ENCODE measurements around the gene SAMD8.

GRCh38 chr10:75165684-75166622 is 54.5 kb downstream of the SAMD8 start:
- TF ChIP-seq CTCF (IDR thresholded peaks at IDR 0.05) (no peak), POLR2AphosphoS5 (IDR thresholded peaks at IDR 0.05; ENCODE audit: insufficient read depth in 1 of 2, low read depth in 1 of 2) (no peak)

All from vagina (tissue), 2 donors.